Measurements from ENCODE around the gene TYROBP. TPM values are rescaled to one million over a fixed set of nuclear protein-coding genes. Genes with fewer than 3 reads are reported as not detected.

Gene TYROBP
- not detected in 5 replicates for total RNA-seq (2022; extraction: Qiagen RNA extraction)

DNA sequence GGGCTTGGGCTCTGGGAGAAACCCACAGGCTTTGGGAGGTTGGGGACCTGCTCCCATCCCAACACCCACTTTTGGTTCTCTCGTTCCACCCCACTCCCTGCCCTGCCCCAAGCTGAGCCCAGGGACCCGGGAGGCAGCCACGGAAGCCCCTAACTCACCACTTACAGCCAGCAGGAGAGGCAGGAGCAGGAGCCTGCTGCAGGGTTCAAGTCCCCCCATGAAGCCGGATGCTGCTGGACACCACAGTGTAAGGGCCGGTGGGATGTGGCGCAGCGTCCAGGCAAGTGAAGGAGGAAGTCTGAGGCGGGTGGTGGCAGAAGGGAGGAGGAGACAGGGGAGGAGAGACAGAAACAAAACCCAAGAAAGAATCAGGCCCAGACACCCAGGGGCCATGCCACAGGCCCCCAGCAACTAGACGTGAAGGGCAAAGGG lies at the start of gene TYROBP:
Gene TYROBP, minus strand, starts transcription at position 286 of the 432 bp plus-strand sequence. Its CDS starts 67 bp downstream, at position 219.

DNA sequence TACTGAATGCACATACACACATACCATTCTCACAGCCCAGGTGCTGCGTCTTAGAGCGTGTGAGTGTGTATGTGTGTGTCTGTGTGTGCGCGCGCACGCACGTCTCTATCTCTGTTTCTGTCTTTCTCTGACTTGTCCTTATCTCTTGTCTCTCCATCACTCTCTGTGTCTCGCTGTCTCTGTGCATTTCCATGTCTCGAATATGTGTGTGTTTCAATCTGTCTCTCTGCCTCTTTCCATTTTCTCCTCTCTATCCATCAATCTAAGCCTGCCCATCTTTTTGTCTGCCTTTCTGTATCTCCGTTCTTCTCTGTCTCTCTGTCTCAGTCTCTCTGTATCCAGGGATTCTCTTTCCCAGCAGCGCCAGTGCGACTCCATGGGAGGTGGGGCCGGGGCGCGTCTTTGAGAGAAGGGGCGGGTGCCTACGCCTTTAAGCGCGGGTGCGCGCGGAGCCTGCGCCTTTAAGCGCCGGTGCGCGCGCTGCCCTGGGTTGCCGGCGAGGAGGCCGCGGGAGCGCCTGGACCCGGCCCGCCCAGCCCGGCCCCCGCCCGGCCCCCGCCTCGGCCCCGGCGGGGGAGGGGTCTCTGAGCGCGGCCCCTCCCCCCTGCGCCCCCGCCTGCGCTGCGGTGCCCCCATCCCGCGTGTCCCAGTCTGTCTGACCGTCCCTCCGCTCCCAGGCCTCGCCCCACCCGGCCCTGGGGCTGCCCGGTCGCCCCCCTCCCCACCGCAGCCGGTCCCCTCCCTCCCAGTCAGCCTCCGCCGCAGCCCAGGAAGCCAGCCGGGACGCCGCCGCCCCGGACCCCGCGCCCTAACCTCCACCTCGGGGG lies 28.0 kb upstream of the TYROBP start, which contains the start of gene LRFN3:
Gene LRFN3, plus strand, starts transcription at position 464 of the 827 bp plus-strand sequence. CDS start 3,052 bp downstream, outside the sequence.

DNA sequence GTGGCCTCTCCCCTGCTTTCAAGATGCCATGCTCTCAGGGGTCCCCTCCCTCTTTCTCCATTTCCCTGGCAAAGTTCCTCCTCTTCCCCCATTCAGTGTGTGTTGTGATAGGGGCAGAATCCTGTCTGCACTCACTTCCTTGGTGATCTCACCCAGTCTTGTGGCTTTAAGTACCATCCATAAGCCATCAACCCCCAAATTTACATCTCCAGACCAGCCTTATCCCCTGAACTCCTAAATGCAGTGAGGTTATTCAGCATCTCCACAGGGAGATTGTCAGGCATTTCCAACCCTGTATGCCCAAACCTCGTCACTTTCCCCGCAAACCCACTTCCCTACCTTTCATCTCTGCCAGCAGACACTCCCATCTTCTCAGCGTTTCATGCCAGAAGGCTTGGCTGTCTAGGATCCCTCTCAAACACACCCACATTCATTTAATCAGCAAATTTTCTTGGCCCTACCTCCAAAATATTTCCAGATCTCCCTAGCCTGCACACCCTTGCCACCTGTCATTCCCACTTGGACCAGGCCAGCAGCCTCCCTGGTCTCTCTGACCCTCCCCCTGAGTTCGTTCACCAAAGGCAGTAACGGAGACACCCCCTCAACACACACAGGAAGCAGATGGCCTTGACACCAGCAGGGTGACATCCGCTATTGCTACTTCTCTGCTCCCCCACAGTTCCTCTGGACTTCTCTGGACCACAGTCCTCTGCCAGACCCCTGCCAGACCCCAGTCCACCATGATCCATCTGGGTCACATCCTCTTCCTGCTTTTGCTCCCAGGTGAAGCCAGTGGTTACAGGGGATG lies 6.0 kb downstream of the TYROBP start, which contains the start of gene HCST:
Gene HCST, plus strand, starts transcription at position 676 of the 808 bp plus-strand sequence. Its CDS starts 65 bp downstream, at position 741.

DNA sequence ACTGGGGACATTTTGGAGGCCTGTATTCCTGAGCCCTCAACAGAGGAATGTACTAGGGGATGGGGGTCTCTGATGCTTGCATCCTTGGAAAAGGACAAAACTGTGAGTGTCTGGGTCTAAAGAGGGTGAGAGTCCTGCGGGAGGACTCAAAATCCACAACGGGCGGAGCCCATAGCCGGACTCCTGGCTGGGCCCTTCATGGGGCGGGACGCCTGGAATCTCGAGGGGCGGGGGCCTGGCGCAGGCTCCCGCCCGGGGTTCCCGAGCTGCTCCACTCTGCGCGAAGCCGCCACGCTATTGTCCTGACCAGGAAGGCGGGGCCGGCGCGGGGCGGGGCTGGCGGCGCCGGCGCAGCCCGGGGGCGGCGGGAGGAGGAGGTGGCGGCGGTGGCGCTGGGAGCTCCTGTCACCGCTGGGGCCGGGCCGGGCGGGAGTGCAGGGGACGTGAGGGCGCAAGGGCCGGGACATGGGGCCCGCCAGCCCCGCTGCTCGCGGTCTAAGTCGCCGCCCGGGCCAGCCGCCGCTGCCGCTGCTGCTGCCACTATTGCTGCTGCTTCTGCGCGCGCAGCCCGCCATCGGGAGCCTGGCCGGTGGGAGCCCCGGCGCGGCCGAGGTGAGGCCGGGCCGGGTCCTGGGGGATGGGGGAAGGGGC lies 39.8 kb downstream of the TYROBP start, which contains the start of gene APLP1:
Gene APLP1, plus strand, starts transcription at position 403 of the 651 bp plus-strand sequence. Its CDS starts 63 bp downstream, at position 466.

DNA sequence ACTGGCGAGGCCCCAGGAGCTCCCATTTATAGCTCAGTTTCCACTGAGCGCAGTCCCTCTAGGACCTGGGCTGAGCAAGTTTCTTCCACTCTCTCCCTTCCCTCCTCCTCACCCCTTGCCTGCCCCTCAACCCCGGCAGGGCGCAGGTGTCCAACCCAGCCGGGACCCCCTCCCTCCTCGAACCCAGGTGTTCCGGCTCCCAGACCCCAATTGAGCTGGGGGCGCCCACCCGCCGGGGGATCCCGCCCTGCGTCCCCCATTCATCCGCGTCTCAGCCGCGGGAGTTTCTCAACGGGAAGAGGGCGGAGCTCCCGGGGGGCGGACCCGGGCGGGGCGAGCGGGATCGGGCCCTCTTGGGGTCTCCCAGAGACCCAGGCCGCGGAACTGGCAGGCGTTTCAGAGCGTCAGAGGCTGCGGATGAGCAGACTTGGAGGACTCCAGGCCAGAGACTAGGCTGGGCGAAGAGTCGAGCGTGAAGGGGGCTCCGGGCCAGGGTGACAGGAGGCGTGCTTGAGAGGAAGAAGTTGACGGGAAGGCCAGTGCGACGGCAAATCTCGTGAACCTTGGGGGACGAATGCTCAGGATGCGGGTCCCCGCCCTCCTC lies 51.4 kb downstream of the TYROBP start, which contains the start of gene KIRREL2:
Gene KIRREL2, plus strand, starts transcription at position 366 of the 604 bp plus-strand sequence. Its CDS starts 209 bp downstream, at position 575.

Other genes with a start within 250 kb of the TYROBP start
- gene UPK1A, start 241.8 kb downstream of the TYROBP start, total RNA-seq (2022; extraction: Qiagen RNA extraction) = 0.72 to 1.1 TPM (median 0.94 TPM) in 5 replicates
- not detected in 5 replicates for gene ZBTB32, start 203.7 kb downstream of the TYROBP start, total RNA-seq (2022; extraction: Qiagen RNA extraction)
- 46.2 to 63.6 TPM (median 56.5 TPM) in 5 replicates for gene KMT2B, start 190.3 kb downstream of the TYROBP start, total RNA-seq (2022; extraction: Qiagen RNA extraction)
- 10.2 to 14.6 TPM (median 11.8 TPM) in 5 replicates for gene IGFLR1, start 165.8 kb downstream of the TYROBP start, total RNA-seq (2022; extraction: Qiagen RNA extraction)
- 24.6 to 30.2 TPM (median 25.0 TPM) in 5 replicates for gene U2AF1L4, start 162.9 kb downstream of the TYROBP start, total RNA-seq (2022; extraction: Qiagen RNA extraction)
- 288 to 310 TPM (median 290 TPM) in 5 replicates for gene PSENEN, start 162.6 kb downstream of the TYROBP start, total RNA-seq (2022; extraction: Qiagen RNA extraction)
- gene LIN37, start 159.7 kb downstream of the TYROBP start, total RNA-seq (2022; extraction: Qiagen RNA extraction) = 20.3 to 28.5 TPM (median 22.0 TPM) in 5 replicates
- gene HSPB6, start 151.3 kb downstream of the TYROBP start, total RNA-seq (2022; extraction: Qiagen RNA extraction) = 0.12 to 0.28 TPM (median 0.19 TPM) in 3 of 5 replicates, not detected in the others
- gene PROSER3, start 150.1 kb downstream of the TYROBP start, total RNA-seq (2022; extraction: Qiagen RNA extraction) = 24.6 to 30.3 TPM (median 28.2 TPM) in 5 replicates
- gene ARHGAP33, start 132.7 kb downstream of the TYROBP start, total RNA-seq (2022; extraction: Qiagen RNA extraction) = 3.9 to 9.3 TPM (median 7.6 TPM) in 5 replicates
- gene PRODH2, start 95.5 kb downstream of the TYROBP start, total RNA-seq (2022; extraction: Qiagen RNA extraction) = 0.16 to 0.53 TPM (median 0.34 TPM) in 5 replicates
- 0.27 to 0.75 TPM (median 0.56 TPM) in 5 replicates for gene NPHS1, start 55.8 kb downstream of the TYROBP start, total RNA-seq (2022; extraction: Qiagen RNA extraction)
- gene KIRREL2, start 51.4 kb downstream of the TYROBP start, total RNA-seq (2022; extraction: Qiagen RNA extraction) = 0.42 to 0.60 TPM (median 0.55 TPM) in 5 replicates
- gene APLP1, start 39.7 kb downstream of the TYROBP start, total RNA-seq (2022; extraction: Qiagen RNA extraction) = 73.4 to 99.4 TPM (median 94.1 TPM) in 5 replicates
- 5.5 to 7.7 TPM (median 6.2 TPM) in 5 replicates for gene NFKBID, start 7.8 kb downstream of the TYROBP start, total RNA-seq (2022; extraction: Qiagen RNA extraction)
- gene HCST, start 5.8 kb downstream of the TYROBP start, total RNA-seq (2022; extraction: Qiagen RNA extraction) = 0.30 to 0.45 TPM (median 0.35 TPM) in 5 replicates
- gene LRFN3, start 28.1 kb upstream of the TYROBP start, total RNA-seq (2022; extraction: Qiagen RNA extraction) = 12.9 to 23.3 TPM (median 21.0 TPM) in 5 replicates
- gene SDHAF1, start 86.9 kb upstream of the TYROBP start, total RNA-seq (2022; extraction: Qiagen RNA extraction) = 28.4 to 51.5 TPM (median 47.8 TPM) in 5 replicates
- gene SYNE4, start 100.5 kb upstream of the TYROBP start, total RNA-seq (2022; extraction: Qiagen RNA extraction) = 0.11 to 0.28 TPM (median 0.15 TPM) in 5 replicates
- gene ALKBH6, start 105.9 kb upstream of the TYROBP start, total RNA-seq (2022; extraction: Qiagen RNA extraction) = 21.2 to 31.5 TPM (median 22.9 TPM) in 5 replicates
- 0.72 to 1.3 TPM (median 0.84 TPM) in 5 replicates for gene CLIP3, start 124.6 kb upstream of the TYROBP start, total RNA-seq (2022; extraction: Qiagen RNA extraction)
- gene THAP8, start 146.0 kb upstream of the TYROBP start, total RNA-seq (2022; extraction: Qiagen RNA extraction) = 4.9 to 8.1 TPM (median 6.5 TPM) in 5 replicates
- gene WDR62, start 146.6 kb upstream of the TYROBP start, total RNA-seq (2022; extraction: Qiagen RNA extraction) = 19.3 to 30.3 TPM (median 26.1 TPM) in 5 replicates
- 0.29 to 0.78 TPM (median 0.41 TPM) in 4 of 5 replicates, not detected in the other for gene OVOL3, start 202.8 kb upstream of the TYROBP start, total RNA-seq (2022; extraction: Qiagen RNA extraction)
- 235 to 264 TPM (median 260 TPM) in 5 replicates for gene POLR2I, start 206.6 kb upstream of the TYROBP start, total RNA-seq (2022; extraction: Qiagen RNA extraction)
- gene TBCB, start 207.2 kb upstream of the TYROBP start, total RNA-seq (2022; extraction: Qiagen RNA extraction) = 470 to 583 TPM (median 556 TPM) in 5 replicates
- gene CAPNS1, start 231.8 kb upstream of the TYROBP start, total RNA-seq (2022; extraction: Qiagen RNA extraction) = 1,613 to 2,236 TPM (median 2,124 TPM) in 5 replicates
- gene COX7A1, start 244.2 kb upstream of the TYROBP start, total RNA-seq (2022; extraction: Qiagen RNA extraction) = not detected in 5 replicates